Common myeloid progenitor, CD34-positive (primary cell): ENCODE measurements around the gene SMAD7.

Source experiments
- CTCF ChIA-PET: fragments of 350-600 bp; sonication (Branson Sonifier 250); formaldehyde crosslinking; loops from one replicate; lab custom pipeline; 2021; ENCODE audit warnings: antibody characterized with exemption; lab: Charles Lee
- POLR2A ChIA-PET: fragments of 350-600 bp; sonication (Branson Sonifier 250); formaldehyde crosslinking; loops from one replicate; lab custom pipeline; 2021; ENCODE audit warnings: antibody characterized with exemption; lab: Charles Lee
- DNase-seq, 3 donors: peaks; one replicate each; pipeline versions ENCODE4 v3.0.0 to v3.0.0-alpha.2; 2013
- H3K27ac ChIP-seq, 2 experiments: 1 replicate in 1 of 2; 2 replicates in 1 of 2; pipeline ENCODE4 v1.7.0; 2013; ENCODE audit warnings: inconsistent platforms in 2 of 2, low read length in 2 of 2, mild to moderate bottlenecking in 2 of 2, low read depth in 1 of 2, moderate library complexity in 1 of 2; ENCODE audit not compliant: severe bottlenecking in 2 of 2, insufficient read depth in 1 of 2, poor library complexity in 1 of 2
- H3K27me3 ChIP-seq, 5 experiments: replicated peaks in 2 of 5; 1 replicate in 3 of 5; 2 replicates in 2 of 5; pipeline versions ENCODE4 v1.6.1 to v1.7.0; 2013; ENCODE audit warnings: low read length in 4 of 5, mild to moderate bottlenecking in 2 of 5, moderate library complexity in 2 of 5, inconsistent platforms in 1 of 5; ENCODE audit not compliant: insufficient read depth in 5 of 5, control insufficient read depth in 4 of 5
- H3K36me3 ChIP-seq, 4 experiments: 1 replicate in 2 of 4; 2 replicates in 2 of 4; pipeline versions ENCODE4 v1.6.1 to v1.7.0; 2013; ENCODE audit warnings: low read length in 3 of 4, control low read depth in 1 of 4, mild to moderate bottlenecking in 1 of 4; ENCODE audit not compliant: control insufficient read depth in 4 of 4, insufficient read depth in 4 of 4
- H3K4me1 ChIP-seq, 4 experiments: 1 replicate in 3 of 4; 2 replicates in 1 of 4; pipeline versions ENCODE4 v1.6.1 to v1.7.1; 2013; ENCODE audit warnings: low read length in 3 of 4, mild to moderate bottlenecking in 3 of 4, control low read depth in 1 of 4, inconsistent platforms in 1 of 4, moderate library complexity in 1 of 4; ENCODE audit not compliant: control insufficient read depth in 4 of 4, insufficient read depth in 4 of 4; ENCODE audit errors: control extremely low read depth in 1 of 4
- H3K4me3 ChIP-seq, 7 experiments: 1 replicate in 4 of 7; 2 replicates in 3 of 7; pipeline versions ENCODE4 v1.5.1 to v1.7.0; 2013; ENCODE audit warnings: mild to moderate bottlenecking in 7 of 7, low read length in 6 of 7, moderate library complexity in 6 of 7, inconsistent platforms in 2 of 7, low read depth in 2 of 7, control low read depth in 1 of 7; ENCODE audit not compliant: insufficient read depth in 4 of 7, control insufficient read depth in 1 of 7; ENCODE audit errors: extremely low read depth in 1 of 7
- H3K9me3 ChIP-seq, 5 experiments: 1 replicate in 4 of 5; 2 replicates in 1 of 5; pipeline versions ENCODE4 v1.6.1 to v1.7.1; 2013; ENCODE audit warnings: low read length in 4 of 5, mild to moderate bottlenecking in 2 of 5, inconsistent platforms in 1 of 5, low read depth in 1 of 5, moderate library complexity in 1 of 5; ENCODE audit not compliant: control insufficient read depth in 4 of 5, insufficient read depth in 2 of 5; ENCODE audit errors: control extremely low read depth in 1 of 5
- WGBS: methylation state at CpG from one replicate; pipeline ENCODE4 v1.1.5; 2013; ENCODE audit not compliant: insufficient coverage; 5-methylcytosine and 5-hydroxymethylcytosine counted together

The SMAD7 gene

GRCh38 chr18:48975817-48976649 lies 25.3 kb upstream of the SMAD7 start:
- peak overlapping the region; percentile 47 to 74 (median 64) for H3K4me3 ChIP-seq
- CTCF ChIA-PET: interaction anchor here (1.0 to 1.9 kb wide), 4 partner anchors 18 to 78 kb away, joined by 3 to 7 read pairs (median 4); no protein-coding TSS in a partner anchor
- H3K27me3 ChIP-seq: peaks cover 0 to 45% (median 8%) of the 10 kb centered on the region in 5 experiments

GRCh38 chr18:48975120-48975816 lies 24.5 kb upstream of the SMAD7 start:
- H3K4me1 ChIP-seq: peaks cover 0 to 23% (median 14%) of the 10 kb centered on the region in 4 experiments
- CTCF ChIA-PET: interaction anchor here (1.9 kb wide), 1 partner anchor 23 kb away, joined by 7 read pairs; no protein-coding TSS in a partner anchor
- H3K9me3 ChIP-seq: no peaks in the 10 kb centered on the region
- H3K4me3 ChIP-seq: peak overlapping the region; percentile 28 to 74 (median 60)
- WGBS: 8% methylated on average over 13 of the region's 58 CpGs
- H3K27me3 ChIP-seq: peaks cover 0 to 45% (median 8%) of the 10 kb centered on the region in 5 experiments
- POLR2A ChIA-PET: interaction anchor here (0.7 to 1.6 kb wide), 2 partner anchors 12 to 23 kb away, joined by 3 to 7 read pairs; no protein-coding TSS in a partner anchor
- no peaks in the 10 kb centered on the region for H3K36me3 ChIP-seq
- H3K27ac ChIP-seq: no peak overlapping the region
- peak in 2 of 3 donors; percentile 22 to 28 for DNase-seq

More at GRCh38 chr18:48975817-48976649, 25.3 kb upstream of the SMAD7 start:
- Histone ChIP-seq H3K4me1 (peaks cover 0 to 27% (median 15%) of the 10 kb centered on the region in 4 experiments), H3K27ac (no peak overlapping the region), H3K9me3 (no peaks in the 10 kb centered on the region), H3K36me3 (no peaks in the 10 kb centered on the region)
- POLR2A ChIA-PET: interaction anchor here (1.6 kb wide), 1 partner anchor 24 kb away, joined by 7 read pairs; no protein-coding TSS in a partner anchor
- 0% methylated on average over 59 of the region's 119 CpGs for WGBS
- peak; percentile 53 to 81 (median 73) for DNase-seq

- H3K36me3 ChIP-seq: no peaks in the 10 kb centered on the region
Measured at GRCh38 chr18:48974304-48975119, 23.7 kb upstream of the SMAD7 start.

GRCh38 chr18:48973731-48974130 lies 23.0 kb upstream of the SMAD7 start:
- ChIA-PET CTCF (interaction anchor here (0.7 to 1.9 kb wide), 5 partner anchors 9 to 66 kb away, joined by 3 to 7 read pairs (median 6); no protein-coding TSS in a partner anchor), POLR2A (interaction anchor here (0.6 to 1.2 kb wide), 2 partner anchors 9 to 12 kb away, joined by 5 read pairs; no protein-coding TSS in a partner anchor)
- DNase-seq: no peak
- 100% methylated on average over 1 of the region's 3 CpGs for WGBS
- Histone ChIP-seq H3K27ac (no peak overlapping the region), H3K4me3 (no peak overlapping the region), H3K9me3 (no peaks in the 10 kb centered on the region), H3K36me3 (no peaks in the 10 kb centered on the region), H3K27me3 (peaks cover 0 to 45% (median 8%) of the 10 kb centered on the region in 5 experiments), H3K4me1 (peaks cover 0 to 15% (median 8%) of the 10 kb centered on the region in 4 experiments)

More at GRCh38 chr18:48974304-48975119, 23.7 kb upstream of the SMAD7 start:
- H3K4me3 ChIP-seq: peak overlapping the region in 4 of 7 experiments; percentile 47 to 74 (median 62)
- peak in 1 of 3 donors; percentile 33 for DNase-seq
- H3K4me1 ChIP-seq: peaks cover 0 to 16% (median 9%) of the 10 kb centered on the region in 4 experiments
- peaks cover 0 to 45% (median 8%) of the 10 kb centered on the region in 5 experiments for H3K27me3 ChIP-seq
- no peak overlapping the region for H3K27ac ChIP-seq
- ChIA-PET CTCF (interaction anchor here (0.7 to 1.9 kb wide), 5 partner anchors 8 to 65 kb away, joined by 3 to 7 read pairs (median 6); no protein-coding TSS in a partner anchor), POLR2A (interaction anchor here (0.6 to 1.6 kb wide), 4 partner anchors 8 to 22 kb away, joined by 3 to 7 read pairs (median 5); no protein-coding TSS in a partner anchor)
- 73% methylated on average over 20 of the region's 28 CpGs for WGBS
- no peaks in the 10 kb centered on the region for H3K9me3 ChIP-seq

- no peak overlapping the region for H3K27ac ChIP-seq
- 79% methylated on average over 9 of the region's 11 CpGs for WGBS
- DNase-seq: no peak
- H3K36me3 ChIP-seq: no peaks in the 10 kb centered on the region
- H3K4me3 ChIP-seq: no peak overlapping the region
- H3K4me1 ChIP-seq: no peaks in the 10 kb centered on the region
- ChIA-PET CTCF (interaction anchor here (0.6 to 1.8 kb wide), 9 partner anchors 11 to 84 kb away, joined by 3 to 7 read pairs (median 3); no protein-coding TSS in a partner anchor), POLR2A (no interaction called here)
- peaks cover 0 to 6% (median 3%) of the 10 kb centered on the region in 5 experiments for H3K27me3 ChIP-seq
- no peaks in the 10 kb centered on the region for H3K9me3 ChIP-seq
Measured at GRCh38 chr18:48968412-48969215, 17.8 kb upstream of the SMAD7 start.
